Islet of Langerhans (tissue), 1 donor: ENCODE data around the gene TMED8.
"Not testable (repeated sequence)": the region's sequence is repeated elsewhere in the genome, so short reads cannot be mapped to it uniquely, and the experiment has no call there.

ENCODE experiments used
- FAIRE-seq: peaks from one replicate; lab custom pipeline; 2011; peaks lifted over from hg19 to GRCh38; lab: Jason Lieb, UNC

Gene TMED8

DNA sequence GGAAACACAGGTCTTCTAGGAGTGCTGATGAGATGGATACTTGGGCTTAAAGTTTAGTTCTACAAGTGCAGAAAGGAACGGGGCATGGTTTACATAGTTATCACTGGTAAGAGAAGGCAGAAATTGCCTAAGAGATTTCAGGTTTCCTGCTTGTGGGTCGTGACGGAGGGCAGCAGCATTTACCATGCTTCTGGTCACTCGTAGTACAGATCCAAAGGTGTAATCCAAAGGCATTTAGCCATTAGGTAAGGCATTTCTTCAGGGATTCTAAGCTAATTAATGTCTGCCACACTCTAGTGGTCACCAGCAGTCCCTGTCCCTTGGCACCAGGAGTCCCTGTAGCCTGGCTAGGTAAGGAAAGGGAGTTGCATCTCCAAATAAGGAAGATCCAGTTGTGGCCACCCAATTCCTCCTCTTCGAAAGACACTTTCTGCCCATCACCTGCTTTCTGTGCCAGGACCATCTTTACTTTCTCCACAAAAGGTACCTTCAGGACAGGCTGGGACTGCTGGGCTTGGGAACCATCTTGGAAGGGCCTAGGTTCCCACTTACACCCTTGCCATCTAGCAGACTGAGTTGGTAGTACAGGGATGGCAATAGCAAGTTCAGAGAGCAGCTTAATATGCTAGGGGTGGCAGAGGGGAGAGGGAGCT lies 54.5 kb downstream of the TMED8 start:
- no peak for FAIRE-seq

DNA sequence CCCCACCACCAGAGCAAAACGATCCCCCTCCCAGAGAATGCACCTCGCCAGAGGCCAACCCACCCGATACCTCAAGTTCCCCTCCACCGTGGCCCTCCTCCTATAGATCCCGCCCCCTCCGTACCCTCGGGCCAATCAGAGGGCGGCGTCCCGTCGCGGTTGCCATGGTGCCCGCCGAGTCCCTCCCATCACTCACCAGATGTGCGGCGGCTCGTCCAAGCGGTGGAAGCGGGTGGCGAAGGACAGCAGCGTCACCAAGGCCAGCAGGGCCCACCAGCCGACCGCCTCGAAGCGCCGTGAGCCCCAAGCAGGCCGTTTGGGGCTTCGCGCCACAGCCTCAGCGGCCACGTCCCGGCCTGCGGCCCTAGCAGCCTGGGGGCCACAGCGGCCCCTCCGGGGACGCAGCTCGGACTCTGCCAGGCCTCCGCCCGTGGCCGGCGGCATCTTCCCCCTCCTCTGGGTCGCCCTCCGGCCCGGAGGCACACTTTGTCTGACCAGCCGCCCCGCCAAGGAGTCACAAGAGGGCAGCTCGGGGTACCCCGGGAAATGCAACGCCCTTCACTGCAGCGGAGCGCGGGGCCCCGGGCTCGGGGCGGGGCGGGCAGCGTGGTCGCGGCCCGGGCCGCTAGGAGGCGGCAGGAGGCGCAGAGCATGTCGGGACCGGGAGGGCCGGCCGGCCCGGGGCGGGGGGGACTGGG lies 56.5 kb downstream of the TMED8 start, which contains the start of gene POMT2:
Gene POMT2, minus strand, starts transcription at position 646 of the 698 bp plus-strand sequence. Its CDS starts 202 bp downstream, at position 444.
- no peak for FAIRE-seq

DNA sequence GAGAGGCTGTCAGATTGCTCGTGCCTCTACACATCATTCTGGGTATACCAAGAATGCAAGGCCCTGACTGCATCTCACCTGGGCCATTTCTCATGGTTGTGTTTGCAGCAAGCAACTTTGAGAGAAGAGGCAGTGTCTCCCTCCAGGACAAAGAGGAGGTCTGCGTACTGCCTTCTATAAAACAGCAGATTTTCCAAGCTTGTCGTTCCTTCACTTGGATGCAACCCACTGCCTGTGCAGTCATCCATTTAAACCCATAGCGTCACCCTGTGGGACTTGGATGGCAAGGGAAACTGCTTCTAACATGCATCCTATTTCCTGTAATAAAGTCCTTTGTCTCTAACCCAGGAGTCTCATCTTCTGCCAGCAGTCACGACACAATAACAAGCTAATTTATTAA lies 57.5 kb downstream of the TMED8 start:
- no peak for FAIRE-seq

DNA sequence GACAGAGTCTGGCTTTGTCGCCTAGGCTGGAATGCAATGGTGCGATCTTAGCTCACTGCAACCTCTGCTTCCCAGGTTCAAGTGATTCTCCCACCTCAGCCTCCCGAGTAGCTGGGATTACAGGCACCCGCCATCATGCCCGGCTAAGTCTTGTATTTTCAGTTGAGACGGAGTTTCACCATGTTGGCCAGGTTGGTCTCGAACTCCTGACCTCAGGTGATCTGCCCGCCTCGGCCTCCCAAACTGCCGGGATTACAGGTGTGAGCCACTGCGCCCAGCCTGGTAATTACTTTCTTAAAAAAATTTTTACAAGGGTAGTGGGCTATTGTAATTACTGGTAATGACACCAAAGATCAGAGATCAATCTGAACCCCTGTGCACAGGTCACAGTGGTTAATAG lies 58.1 kb downstream of the TMED8 start:
- not testable (repeated sequence) for FAIRE-seq

DNA sequence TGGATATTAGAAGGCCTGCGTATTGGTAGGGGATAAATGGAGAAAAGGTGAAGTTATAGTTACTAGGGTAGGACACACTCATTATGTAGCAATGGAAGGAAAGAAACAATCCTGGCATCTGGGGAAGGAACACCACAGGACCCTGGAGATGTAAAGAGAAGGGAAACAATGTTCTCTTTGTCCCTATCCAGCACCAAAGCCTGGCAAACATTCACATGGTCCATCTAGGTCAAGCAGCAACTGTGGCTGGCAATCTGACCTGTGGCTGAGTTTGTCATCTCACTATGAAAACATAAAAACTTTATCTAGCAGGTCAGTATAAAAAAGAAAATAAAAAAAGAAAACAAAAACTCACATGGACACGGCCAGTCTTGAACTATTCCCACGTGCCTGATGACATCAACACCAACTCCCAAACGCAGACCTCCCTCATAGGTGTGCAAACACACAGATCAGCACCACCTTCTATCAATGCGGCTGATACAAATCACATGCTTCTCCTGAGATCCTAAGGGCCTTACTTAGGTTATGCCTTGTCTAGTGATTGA lies 58.8 kb downstream of the TMED8 start:
- FAIRE-seq: no peak

DNA sequence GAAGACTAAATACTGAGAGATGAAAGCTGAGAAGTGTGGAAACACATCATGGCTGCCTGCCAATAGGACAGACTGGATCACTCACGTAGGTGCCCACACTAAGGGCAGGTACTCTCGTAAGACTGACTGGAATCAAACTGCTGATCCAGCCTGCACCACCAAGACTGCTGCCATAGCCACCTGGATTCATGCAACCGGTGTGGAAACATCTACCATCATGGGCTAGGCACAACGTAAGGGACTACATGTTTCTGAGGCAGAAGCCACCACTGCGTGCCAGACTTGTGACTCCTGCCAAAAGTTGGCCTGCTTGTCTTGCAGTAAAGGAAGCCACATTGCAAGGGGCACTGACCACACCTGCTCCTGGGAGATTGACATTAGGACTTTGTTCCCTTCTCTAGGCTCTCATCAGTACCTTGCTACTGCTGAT lies 60.0 kb downstream of the TMED8 start:
- no peak for FAIRE-seq

DNA sequence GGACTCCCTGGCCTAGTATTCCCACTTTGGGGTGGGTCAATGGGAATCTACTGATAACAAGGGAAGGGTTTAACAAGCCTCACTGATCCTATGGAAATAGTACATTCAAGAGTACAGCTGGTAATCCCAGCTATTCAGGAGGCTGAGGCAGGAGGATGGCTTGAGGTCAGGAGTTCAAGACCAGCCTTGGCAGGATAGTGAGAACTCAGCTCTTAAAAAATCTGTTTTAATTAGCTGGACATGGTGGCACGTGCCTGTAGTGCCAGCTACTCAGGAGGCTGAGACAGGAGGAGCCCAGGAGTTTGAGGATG lies 60.7 kb downstream of the TMED8 start:
- FAIRE-seq: no peak

DNA sequence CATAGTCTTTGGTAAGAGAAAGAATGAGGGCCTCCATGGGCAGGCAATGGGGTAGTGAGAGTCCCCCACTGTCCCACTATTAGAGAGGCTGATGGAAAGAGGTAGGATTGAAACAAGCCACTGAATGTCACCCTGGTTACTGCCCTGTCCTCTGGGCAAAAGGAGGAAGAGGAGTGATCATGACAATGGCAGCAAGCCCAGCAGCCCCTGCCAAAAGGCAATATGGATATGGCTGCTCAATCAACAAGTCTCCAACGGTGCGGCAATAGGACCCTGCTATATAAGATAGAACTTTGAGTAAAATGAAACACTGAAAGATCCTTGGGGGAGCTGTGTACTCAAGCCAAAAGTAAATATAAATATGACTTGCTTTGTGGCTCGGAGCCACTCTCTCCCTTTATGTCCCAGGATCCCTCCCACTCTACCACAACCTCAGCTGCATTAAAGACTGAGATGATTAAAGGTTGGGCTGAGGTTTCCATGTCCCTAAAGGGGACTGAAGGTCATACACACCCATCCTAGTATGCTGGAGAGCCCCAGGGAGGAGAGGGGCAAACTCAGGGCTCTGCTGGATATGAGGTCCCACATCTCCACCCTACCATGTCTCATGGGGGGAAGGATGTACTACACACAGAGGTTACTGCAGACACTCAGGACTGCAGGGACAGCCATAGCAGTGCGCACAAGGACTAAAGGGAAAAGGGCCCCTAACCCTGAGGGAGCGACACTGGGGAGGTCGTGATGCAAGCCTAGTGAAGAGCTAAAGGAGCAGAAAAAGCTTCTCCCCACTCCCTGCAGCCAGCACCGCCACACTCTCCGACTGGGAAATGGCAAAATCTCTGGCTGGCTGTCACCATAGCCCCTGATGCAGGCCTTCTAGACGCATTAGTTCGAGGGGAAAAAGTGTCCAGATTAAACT lies 62.1 kb downstream of the TMED8 start:
- FAIRE-seq: no peak

DNA sequence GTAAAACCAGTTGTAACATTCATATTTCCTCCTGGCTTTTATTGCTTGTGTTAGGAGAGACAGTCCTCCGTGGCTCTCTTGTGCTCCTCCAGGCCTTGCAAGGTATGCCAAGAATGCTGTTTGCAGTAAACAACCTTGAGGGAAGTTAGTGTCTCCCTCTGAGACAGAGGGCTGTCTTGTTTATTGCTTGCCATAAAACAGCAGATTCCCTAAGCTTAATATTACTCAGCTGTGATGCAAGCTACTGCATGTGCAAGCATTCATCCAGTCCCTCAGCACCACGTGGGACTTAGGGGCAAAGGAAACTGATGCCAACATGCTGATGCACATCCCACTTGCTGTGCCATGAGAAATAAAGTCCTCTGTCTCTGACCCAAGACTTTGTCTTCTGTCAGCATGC lies 62.9 kb downstream of the TMED8 start:
- FAIRE-seq: no peak

DNA sequence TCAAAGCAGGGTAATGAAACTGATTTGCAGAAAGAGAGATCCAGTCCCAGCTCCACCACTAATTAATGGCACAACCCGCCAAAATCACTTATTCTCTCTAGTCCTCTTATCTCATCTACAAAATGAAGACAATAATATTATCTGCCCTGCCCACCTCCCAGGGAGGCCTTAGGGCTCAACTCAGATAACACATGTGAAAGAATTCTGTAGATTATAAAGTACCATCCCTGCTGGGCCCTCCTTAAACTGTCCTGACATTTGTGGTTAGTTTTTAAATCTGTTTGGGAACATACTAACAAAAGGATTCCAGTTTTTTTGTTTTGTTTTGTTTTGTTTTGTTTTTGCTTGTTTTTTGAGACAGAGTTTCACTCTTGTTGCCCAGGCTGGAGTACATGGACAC lies 63.5 kb downstream of the TMED8 start:
- no peak for FAIRE-seq

DNA sequence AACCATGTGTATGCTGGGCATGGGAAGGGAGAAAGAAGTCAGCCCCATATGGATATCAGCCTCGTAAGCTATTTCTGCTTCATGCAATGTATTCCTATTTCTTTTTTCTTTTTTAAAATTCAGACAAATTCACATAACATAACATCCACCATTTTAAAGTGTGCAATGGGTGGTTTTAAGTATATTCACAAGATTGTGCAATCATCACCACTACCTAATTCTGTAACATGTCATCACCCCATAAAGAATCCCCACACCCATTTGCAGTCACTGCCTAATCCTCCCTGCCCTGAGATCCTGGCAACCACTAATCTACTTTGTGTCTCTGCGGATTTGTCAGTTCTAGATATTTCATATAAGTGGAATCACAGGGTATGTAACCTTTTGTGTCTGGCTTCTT lies 65.7 kb downstream of the TMED8 start:
- FAIRE-seq: no peak

DNA sequence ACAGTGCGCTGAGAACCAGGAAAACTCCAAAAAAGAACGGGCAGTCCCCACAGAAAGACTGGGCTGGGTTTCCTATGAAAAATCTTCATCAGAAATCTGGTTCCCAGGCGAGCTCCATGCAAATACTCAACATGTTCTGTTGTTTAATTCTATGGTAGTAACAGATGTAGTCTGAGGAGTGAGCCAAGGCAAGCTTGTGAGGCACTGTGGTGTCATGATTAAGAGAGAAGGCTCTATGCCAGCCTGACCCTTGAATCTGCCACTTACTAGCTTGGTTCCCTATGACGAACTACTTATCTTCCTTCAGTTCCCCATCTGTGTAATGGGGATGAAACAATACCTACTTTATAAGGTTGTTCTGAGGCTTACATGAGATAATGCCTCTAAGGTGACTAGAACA lies 66.9 kb downstream of the TMED8 start:
- FAIRE-seq: no peak

DNA sequence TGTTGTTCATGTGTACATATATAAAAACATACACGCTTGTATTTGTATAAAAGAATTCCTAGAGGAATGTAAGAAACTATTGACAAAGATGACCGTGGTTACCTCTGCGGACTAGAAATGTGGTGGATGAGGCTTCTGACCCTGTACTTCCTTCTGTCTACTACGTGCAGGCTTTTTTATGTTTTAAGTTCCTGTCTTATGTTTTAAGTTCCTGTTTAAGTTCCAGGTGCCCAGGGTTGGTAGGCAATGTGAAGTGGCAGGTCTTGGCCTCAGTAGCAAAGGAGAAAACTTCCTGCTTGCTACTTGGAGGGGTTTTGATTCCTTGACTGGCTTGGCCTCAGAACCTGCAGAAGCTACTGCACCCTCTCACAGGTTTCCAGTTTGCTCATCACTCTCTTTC lies 67.8 kb downstream of the TMED8 start:
- no peak for FAIRE-seq

DNA sequence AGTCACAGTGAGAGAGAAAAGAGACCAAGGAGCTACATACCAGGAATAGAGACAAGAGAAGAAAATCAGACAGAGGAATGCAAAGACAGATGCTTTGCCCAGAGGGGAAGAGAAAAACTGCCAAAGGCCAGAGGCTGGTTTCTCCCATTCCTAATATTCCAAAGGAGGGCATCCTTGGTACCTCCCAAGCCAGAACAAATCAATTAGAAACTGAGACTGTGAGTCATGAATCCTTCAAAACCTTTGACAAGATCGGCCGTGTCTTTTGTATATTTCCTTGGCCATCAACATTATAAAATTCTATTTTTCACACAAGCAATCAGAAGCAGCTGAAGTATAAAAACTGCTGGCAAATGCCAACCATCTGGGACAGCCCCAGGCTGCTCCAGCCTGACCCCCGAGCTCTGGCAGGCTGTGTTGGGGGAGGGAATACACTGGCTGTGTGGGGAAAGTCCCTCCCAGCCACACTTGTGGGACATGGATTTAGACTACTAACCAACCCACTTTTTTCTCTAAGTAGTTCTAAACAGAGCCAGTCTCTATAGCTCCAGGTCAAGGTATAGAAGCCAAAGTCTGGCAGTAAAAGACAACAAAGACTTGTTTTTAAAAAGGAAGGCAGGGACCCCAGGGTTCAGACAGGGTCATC lies 69.9 kb downstream of the TMED8 start:
- FAIRE-seq: no peak

DNA sequence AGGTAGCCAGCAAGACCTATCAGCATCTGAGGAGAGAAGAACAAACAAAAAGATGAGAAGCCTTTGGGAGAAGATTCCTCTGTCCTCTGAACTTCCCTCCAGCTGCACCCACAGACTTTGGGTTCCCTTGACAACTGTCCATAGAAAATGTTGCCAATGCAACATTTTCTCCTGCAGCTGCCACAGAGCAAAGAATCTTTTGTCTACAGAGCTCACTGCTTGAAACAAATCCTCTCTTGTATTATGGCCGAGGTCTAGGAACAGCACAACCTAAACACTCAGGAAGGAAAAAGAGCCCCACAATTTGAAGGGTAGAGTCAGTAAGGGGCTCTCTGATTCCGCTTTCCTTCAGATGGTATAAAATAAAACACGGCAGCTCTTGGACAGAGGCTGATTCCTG lies 70.5 kb downstream of the TMED8 start:
- no peak for FAIRE-seq

DNA sequence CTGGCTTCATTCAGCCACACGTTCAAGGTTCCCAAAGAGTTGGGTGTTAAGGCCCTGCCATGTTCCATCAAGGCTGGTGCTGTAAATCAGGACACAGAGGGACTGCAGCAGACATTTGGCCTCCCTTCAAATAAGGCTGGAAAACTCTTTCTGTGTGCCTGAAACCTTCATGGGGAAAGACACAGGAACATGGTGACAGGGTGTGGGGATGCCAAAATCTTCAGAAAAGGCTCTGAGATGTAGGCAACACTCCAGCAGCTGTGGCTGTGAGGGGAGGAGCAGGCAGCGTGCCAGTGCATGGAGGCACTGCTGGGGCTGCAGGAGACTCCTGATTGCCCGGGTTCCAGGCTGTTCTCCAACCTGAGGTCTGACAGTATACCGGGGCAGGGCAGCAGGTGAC lies 71.2 kb downstream of the TMED8 start:
- no peak for FAIRE-seq

DNA sequence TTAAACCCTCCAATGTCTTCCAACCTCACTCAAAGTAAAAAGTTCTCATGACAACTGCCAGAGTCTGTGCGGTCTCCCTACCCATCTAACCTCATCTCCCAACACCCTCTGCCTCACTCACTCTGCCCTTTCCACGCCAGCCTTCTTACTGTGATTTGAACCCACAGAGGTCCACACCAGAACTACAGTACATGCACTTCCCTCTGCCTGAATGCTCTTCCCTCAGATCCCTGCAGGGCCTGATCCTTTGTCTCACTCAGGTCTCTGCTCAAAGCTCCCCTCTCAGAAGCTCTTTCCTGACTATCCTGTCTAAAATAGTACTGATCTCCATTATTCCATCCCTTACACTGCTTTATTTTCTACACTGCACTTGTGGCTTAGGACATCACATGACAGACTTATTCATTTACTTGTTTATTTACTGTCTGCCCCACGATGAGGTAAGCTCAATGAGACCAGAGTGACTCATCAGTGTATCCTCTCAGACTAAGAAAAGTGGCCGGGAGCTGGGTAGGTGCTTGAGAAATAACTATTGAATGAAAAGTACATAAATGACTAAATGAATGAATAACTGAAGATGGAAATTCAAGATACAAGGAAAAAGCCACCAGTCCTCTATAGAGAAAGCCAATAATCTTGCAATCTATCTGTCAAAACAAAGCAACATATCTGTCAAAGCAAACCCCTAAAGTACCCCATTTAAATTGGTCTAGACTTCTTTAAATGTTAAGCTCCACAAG lies 73.3 kb downstream of the TMED8 start:
- FAIRE-seq: peak; percentile 99

DNA sequence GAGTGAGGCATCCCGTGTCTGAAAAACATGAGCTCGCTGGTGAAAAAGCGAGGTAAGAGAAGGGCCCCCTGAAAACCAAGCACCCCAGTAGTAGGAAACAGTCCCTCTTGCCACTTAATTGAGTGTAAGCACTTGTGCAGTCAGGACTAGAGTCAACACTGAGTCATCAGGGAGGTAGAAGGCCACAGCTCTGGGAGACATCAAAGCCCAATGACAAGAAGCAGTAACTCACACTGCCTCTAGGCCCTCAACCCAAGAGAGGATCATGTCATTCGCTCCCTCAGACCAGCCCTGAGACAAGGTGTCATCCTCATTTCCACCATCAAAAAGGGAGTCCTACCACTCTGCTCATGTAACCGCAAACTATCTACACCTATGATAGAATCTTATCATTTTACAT lies 74.0 kb downstream of the TMED8 start:
- peak; percentile 96 for FAIRE-seq

DNA sequence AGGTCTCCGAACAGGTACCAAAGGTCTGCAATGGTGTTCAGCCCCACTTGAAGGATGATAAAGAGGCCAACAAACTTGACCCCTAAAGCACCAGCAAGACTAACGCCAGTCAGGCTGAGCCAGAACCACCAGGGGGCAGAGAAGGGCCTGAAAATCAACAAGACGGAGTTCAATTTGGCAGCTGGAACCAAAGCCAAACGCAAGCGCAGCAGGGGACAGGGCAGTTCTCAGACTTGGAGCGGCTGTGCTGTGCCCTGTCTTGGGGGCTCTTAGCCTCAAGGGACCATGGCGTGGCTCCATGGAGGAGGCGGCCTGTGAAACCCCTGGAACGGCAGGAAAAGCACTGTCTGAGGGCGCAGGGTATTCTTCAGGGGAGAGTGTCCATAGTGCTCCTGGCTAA lies 75.8 kb downstream of the TMED8 start:
- peak; percentile 86 for FAIRE-seq

DNA sequence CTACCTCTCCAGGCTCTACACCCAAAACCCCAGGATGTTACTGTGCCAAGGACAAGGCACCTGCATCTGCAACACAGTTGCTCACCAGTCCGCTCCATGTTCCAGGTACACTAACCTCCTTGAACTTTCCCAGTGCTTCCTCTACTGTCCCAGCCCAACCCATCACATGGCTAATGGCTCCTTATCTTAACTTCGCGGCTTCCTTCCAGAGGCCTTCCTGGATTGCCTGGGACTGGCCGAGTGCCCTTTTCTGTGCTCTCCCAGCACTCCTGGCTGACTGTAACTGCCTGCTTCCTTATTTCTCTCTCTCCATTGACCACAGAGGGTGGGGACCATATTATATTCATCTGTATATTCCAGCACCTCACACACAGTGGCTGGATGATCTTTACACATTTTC lies 77.1 kb downstream of the TMED8 start:
- FAIRE-seq: no peak

DNA sequence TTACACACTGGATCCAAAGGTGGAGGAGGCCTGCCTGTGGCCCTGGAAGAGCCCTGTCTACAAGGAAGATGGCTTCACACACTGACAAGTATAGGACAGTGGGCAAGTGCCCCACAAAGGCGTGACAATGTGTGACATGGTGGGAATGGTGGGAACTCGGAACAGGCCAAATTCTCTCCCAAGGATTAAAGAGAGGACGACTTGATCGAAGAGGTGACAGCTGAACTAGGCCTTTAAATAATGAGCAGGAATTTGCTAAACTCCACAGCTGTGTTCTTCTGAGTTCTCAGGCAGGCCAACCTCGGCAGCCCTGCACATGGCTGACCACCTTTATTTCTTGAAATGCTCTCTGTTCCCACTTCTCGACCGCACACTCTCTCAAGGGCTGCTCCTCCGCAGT lies 80.0 kb downstream of the TMED8 start:
- no peak for FAIRE-seq

DNA sequence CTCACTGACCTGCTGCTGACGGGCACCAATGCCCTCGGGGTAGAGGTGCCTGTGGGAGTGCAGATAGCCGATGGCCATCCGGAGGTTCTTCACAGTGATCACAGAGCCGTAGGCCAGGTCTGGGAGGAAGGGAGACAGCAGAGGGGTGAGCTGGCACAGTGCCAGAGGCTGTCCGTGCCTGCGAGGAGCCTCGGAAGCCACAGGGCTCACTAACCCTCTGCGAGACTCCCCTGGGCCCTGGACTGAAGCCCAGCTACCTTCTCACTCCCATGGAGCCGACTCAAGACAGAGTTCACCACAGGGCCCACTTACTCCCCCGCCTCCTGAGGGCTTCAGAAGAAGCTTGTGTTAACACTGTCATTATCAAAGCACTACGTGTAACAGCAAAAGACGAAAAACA lies 80.7 kb downstream of the TMED8 start:
- no peak for FAIRE-seq
